ENCODE measurements around the gene PTEN. TPM values are rescaled to one million over a fixed set of nuclear protein-coding genes. Genes with fewer than 3 reads are reported as not detected.

The PTEN gene
- total and polyA plus RNA-seq, 8 donors = 97.1 to 140 (median 121) TPM

DNA sequence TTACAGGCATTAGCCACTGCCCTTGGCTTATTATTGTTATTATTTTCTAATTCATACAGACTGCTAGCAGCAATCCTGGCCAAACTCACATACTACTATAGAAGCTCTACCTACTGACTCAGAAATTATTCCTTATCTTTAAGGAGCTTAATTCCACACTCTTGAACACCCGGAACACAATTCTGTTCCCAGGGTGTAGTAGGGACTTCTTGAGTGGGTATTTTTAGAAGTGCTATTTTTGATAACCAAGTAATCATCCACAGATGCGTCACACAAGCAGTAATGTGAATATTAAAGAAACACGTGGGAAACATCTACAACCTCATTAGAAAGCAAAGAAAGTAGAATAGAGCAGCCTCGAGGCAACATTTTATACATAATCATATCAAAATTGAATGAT is 149.2 kb downstream of the PTEN start:
- DNase-seq = no peak
- Histone ChIP-seq H3K9me3 (no peaks in the 10 kb centered on the region), H3K27me3 (no peaks in the 10 kb centered on the region), H3K36me3 (no peaks in the 10 kb centered on the region), H3K4me3 (no peak overlapping the region), H3K4me1 (no peaks in the 10 kb centered on the region), H3K27ac (no peak overlapping the region)
- TF ChIP-seq, protein P1, sequence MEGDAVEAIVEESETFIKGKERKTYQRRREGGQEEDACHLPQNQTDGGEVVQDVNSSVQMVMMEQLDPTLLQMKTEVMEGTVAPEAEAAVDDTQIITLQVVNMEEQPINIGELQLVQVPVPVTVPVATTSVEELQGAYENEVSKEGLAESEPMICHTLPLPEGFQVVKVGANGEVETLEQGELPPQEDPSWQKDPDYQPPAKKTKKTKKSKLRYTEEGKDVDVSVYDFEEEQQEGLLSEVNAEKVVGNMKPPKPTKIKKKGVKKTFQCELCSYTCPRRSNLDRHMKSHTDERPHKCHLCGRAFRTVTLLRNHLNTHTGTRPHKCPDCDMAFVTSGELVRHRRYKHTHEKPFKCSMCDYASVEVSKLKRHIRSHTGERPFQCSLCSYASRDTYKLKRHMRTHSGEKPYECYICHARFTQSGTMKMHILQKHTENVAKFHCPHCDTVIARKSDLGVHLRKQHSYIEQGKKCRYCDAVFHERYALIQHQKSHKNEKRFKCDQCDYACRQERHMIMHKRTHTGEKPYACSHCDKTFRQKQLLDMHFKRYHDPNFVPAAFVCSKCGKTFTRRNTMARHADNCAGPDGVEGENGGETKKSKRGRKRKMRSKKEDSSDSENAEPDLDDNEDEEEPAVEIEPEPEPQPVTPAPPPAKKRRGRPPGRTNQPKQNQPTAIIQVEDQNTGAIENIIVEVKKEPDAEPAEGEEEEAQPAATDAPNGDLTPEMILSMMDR (IDR thresholded peaks at IDR 0.05) = no peak
- intact Hi-C loops (cut with DNase I) = no loop called here
- peak; percentile 93 for ATAC-seq

DNA sequence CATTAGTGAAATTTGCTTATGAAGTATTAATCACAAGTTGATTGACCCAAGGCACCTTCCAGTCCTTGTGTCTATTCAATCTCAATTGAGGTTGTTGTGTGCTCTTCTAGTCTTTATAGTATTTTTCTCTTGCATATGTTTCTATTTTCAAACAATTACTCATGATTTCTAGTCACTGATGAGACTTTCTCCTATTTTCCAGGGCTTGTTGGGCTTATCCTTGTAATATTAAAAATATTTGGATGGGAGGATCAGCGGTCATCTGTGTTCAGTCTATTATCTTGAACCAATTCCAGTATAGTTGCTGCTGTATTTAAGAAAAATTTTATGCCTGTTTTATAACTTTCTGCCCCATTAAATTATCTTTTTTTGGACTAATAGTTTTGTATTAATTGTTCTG is 154.4 kb downstream of the PTEN start:
- Histone ChIP-seq H3K27ac (no peak overlapping the region), H3K27me3 (no peaks in the 10 kb centered on the region), H3K4me3 (no peak overlapping the region), H3K36me3 (no peaks in the 10 kb centered on the region), H3K4me1 (no peaks in the 10 kb centered on the region), H3K9me3 (no peaks in the 10 kb centered on the region)
- no peak for ATAC-seq
- TF ChIP-seq, protein P1 (IDR thresholded peaks at IDR 0.05) = no peak
- no peak for DNase-seq
- intact Hi-C loops (cut with DNase I) = no loop called here

DNA sequence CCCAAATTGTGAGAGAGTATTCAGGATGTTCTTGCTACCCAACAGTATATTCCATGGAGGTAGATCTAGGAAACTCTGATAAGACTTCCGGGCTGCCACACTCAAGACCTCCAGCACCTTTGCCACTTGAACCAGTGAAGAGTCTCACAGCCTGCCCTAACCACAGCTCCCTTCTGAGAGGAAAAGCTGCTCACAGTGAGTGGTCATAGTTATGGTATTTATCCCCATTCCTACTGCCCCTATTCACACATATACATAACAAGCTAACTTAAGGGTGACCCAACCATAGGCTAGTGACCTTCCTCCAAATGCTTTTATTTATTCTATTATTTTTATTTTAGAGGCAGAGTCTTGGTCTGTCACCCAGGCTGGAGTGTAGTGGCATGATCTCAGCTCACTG is 156.3 kb downstream of the PTEN start:
- ATAC-seq (no peak), DNase-seq (no peak)
- Histone ChIP-seq H3K4me1 (no peaks in the 10 kb centered on the region), H3K36me3 (no peaks in the 10 kb centered on the region), H3K27ac (no peak overlapping the region), H3K9me3 (no peaks in the 10 kb centered on the region), H3K4me3 (no peak overlapping the region), H3K27me3 (no peaks in the 10 kb centered on the region)
- intact Hi-C loops (cut with DNase I) = no loop called here
- TF ChIP-seq, protein P1 (IDR thresholded peaks at IDR 0.05) = no peak

Other genes starting within 250 kb of the PTEN start
- 100 to 1,000 TPM; 114 to 183 TPM for gene PAPSS2, start 203.7 kb upstream of the PTEN start, total RNA-seq
- gene PAPSS2, start 203.7 kb upstream of the PTEN start, polyA plus RNA-seq (ENCODE audit: insufficient read length in 6 of 6) = 10 to 100 TPM; 49.0 to 61.1 (median 56.3) TPM
- 10 to 100 TPM; 49.2 to 49.7 TPM for gene ATAD1, start 45.4 kb upstream of the PTEN start, total RNA-seq
- gene ATAD1, start 45.4 kb upstream of the PTEN start, polyA plus RNA-seq (ENCODE audit: insufficient read length in 6 of 6) = 10 to 100 TPM; 47.6 to 65.0 (median 51.0) TPM
- gene KLLN, start 92 bp upstream of the PTEN start, total RNA-seq = under 1 TPM; 0.58 to 0.65 TPM
- gene KLLN, start 92 bp upstream of the PTEN start, polyA plus RNA-seq (ENCODE audit: insufficient read length in 6 of 6) = 1 to 10 TPM in 5 of 6 donors, under 1 TPM in 1; 0.98 to 1.5 (median 1.3) TPM